ENCODE results near the gene CYP26B1. TPM values are rescaled to one million over a fixed set of nuclear protein-coding genes. Genes with fewer than 3 reads are reported as not detected.

CYP26B1 gene
- total RNA-seq, 2 experiments from 2014 or later, result not detected

- Mint-ChIP-seq H3K9me3 (no peaks in the 10 kb centered on the region), H3K4me3 (no peak overlapping the region), H3K36me3 (ENCODE audit: low read depth) (no peaks in the 10 kb centered on the region), H3K27ac (no peak overlapping the region), H3K27me3 (no peaks in the 10 kb centered on the region), H3K4me1 (no peaks in the 10 kb centered on the region)
- CTCF ChIA-PET, result no interaction called here
- DNase-seq, result no peak
- POLR2A ChIA-PET, result no interaction called here
These were observed 64.8 kb downstream of the CYP26B1 start for GRCh38 chr2:72082887-72083286.

GRCh38 chr2:72082021-72082601 lies 65.6 kb downstream of the CYP26B1 start:
- H3K4me3 Mint-ChIP-seq, result no peak overlapping the region
- ChIA-PET POLR2A (no interaction called here), CTCF (no interaction called here)
- H3K4me1 Mint-ChIP-seq, result no peaks in the 10 kb centered on the region
- no peaks in the 10 kb centered on the region for H3K36me3 Mint-ChIP-seq (ENCODE audit: low read depth)
- no peaks in the 10 kb centered on the region for H3K9me3 Mint-ChIP-seq
- H3K27me3 Mint-ChIP-seq, result no peaks in the 10 kb centered on the region
- no peak for DNase-seq
- no peak overlapping the region for H3K27ac Mint-ChIP-seq

GRCh38 chr2:72081451-72081850 lies 66.2 kb downstream of the CYP26B1 start:
- ChIA-PET POLR2A (no interaction called here), CTCF (no interaction called here)
- Mint-ChIP-seq H3K4me1 (no peaks in the 10 kb centered on the region), H3K36me3 (ENCODE audit: low read depth) (no peaks in the 10 kb centered on the region), H3K27ac (no peak overlapping the region), H3K9me3 (no peaks in the 10 kb centered on the region), H3K4me3 (no peak overlapping the region), H3K27me3 (no peaks in the 10 kb centered on the region)
- no peak for DNase-seq

GRCh38 chr2:72080286-72081145 lies 67.1 kb downstream of the CYP26B1 start:
- Mint-ChIP-seq H3K9me3 (no peaks in the 10 kb centered on the region), H3K27me3 (no peaks in the 10 kb centered on the region), H3K36me3 (ENCODE audit: low read depth) (no peaks in the 10 kb centered on the region), H3K4me3 (no peak overlapping the region), H3K4me1 (no peaks in the 10 kb centered on the region), H3K27ac (no peak overlapping the region)
- no peak for DNase-seq
- ChIA-PET CTCF (no interaction called here), POLR2A (no interaction called here)

All from activated CD4-positive, alpha-beta T cell treated with anti-CD3 and anti-CD28 coated beads, Interleukin-2, amount 10 ng/mL, durations not matched to agents 7 days and 5 days (primary cell).